Measurements from ENCODE around the gene SLC22A12.

The SLC22A12 gene

GRCh38 chr11:64608636-64609035, 17.6 kb downstream of the SLC22A12 start:
- Histone ChIP-seq H3K36me3 (replicated peaks; ENCODE audit: insufficient read depth, low read length) (no peaks in the 10 kb centered on the region), H3K79me2 (ENCODE audit: low read length) (no peaks in the 10 kb centered on the region), H3K4me3 (ENCODE audit: low read length) (no peak overlapping the region), H3K27ac (ENCODE audit: low read length) (no peak overlapping the region), H3K4me2 (ENCODE audit: low read depth, low read length) (no peak overlapping the region), H3K27me3 (replicated peaks; ENCODE audit: insufficient read depth, low read length) (peaks cover 86% of the 10 kb centered on the region), H2AFZ (ENCODE audit: low read length) (no peak overlapping the region), H3K9ac (ENCODE audit: low read length) (no peak overlapping the region), H3K4me1 (ENCODE audit: low read length) (no peaks in the 10 kb centered on the region), H4K20me1 (ENCODE audit: insufficient read depth, low read length) (no peaks in the 10 kb centered on the region), H3F3A (ENCODE audit: insufficient read depth, low read length) (no peaks in the 10 kb centered on the region), H3K9me2 (replicated peaks; ENCODE audit: insufficient read depth, low read length) (no peaks in the 10 kb centered on the region), H3K9me3 (replicated peaks; ENCODE audit: insufficient read depth, low read length) (no peaks in the 10 kb centered on the region)
- no peak for DNase-seq
- peak; percentile 47 for TF ChIP-seq EZH2 (optimal IDR thresholded peaks at IDR 0.05; ENCODE audit: low read depth, low read length)
- TF ChIP-seq CTCF (IDR thresholded peaks at IDR 0.05; ENCODE audit: low read length): no peak

GRCh38 chr11:64609436-64610047, 18.5 kb downstream of the SLC22A12 start:
- Histone ChIP-seq H3K36me3 (replicated peaks; ENCODE audit: insufficient read depth, low read length) (no peaks in the 10 kb centered on the region), H3K4me1 (ENCODE audit: low read length) (no peaks in the 10 kb centered on the region), H4K20me1 (ENCODE audit: insufficient read depth, low read length) (no peaks in the 10 kb centered on the region), H2AFZ (ENCODE audit: low read length) (no peak overlapping the region), H3K27ac (ENCODE audit: low read length) (no peak overlapping the region), H3K9ac (ENCODE audit: low read length) (no peak overlapping the region), H3K9me2 (replicated peaks; ENCODE audit: insufficient read depth, low read length) (no peaks in the 10 kb centered on the region), H3K4me3 (ENCODE audit: low read length) (no peak overlapping the region), H3K4me2 (ENCODE audit: low read depth, low read length) (no peak overlapping the region), H3K27me3 (replicated peaks; ENCODE audit: insufficient read depth, low read length) (peaks cover 82% of the 10 kb centered on the region), H3K9me3 (replicated peaks; ENCODE audit: insufficient read depth, low read length) (no peaks in the 10 kb centered on the region), H3K79me2 (ENCODE audit: low read length) (no peaks in the 10 kb centered on the region), H3F3A (ENCODE audit: insufficient read depth, low read length) (no peaks in the 10 kb centered on the region)
- TF ChIP-seq CTCF (IDR thresholded peaks at IDR 0.05; ENCODE audit: low read length) (no peak), EZH2 (optimal IDR thresholded peaks at IDR 0.05; ENCODE audit: low read depth, low read length) (no peak), EZH2phosphoT487 (IDR thresholded peaks at IDR 0.05; ENCODE audit: low read length) (no peak)
- no peak for DNase-seq

- Histone ChIP-seq H3F3A (ENCODE audit: insufficient read depth, low read length) (no peaks in the 10 kb centered on the region), H2AFZ (ENCODE audit: low read length) (no peak overlapping the region), H3K9me2 (replicated peaks; ENCODE audit: insufficient read depth, low read length) (no peaks in the 10 kb centered on the region), H3K9me3 (replicated peaks; ENCODE audit: insufficient read depth, low read length) (no peaks in the 10 kb centered on the region), H4K20me1 (ENCODE audit: insufficient read depth, low read length) (no peaks in the 10 kb centered on the region), H3K27me3 (replicated peaks; ENCODE audit: insufficient read depth, low read length) (peaks cover 72% of the 10 kb centered on the region), H3K79me2 (ENCODE audit: low read length) (no peaks in the 10 kb centered on the region), H3K4me1 (ENCODE audit: low read length) (no peaks in the 10 kb centered on the region), H3K4me2 (ENCODE audit: low read depth, low read length) (no peak overlapping the region), H3K36me3 (replicated peaks; ENCODE audit: insufficient read depth, low read length) (no peaks in the 10 kb centered on the region), H3K9ac (ENCODE audit: low read length) (no peak overlapping the region), H3K4me3 (ENCODE audit: low read length) (no peak overlapping the region), H3K27ac (ENCODE audit: low read length) (no peak overlapping the region)
- no peak for TF ChIP-seq CTCF (IDR thresholded peaks at IDR 0.05; ENCODE audit: low read length)
- no peak for TF ChIP-seq EZH2 (optimal IDR thresholded peaks at IDR 0.05; ENCODE audit: low read depth, low read length)
- no peak for TF ChIP-seq EZH2phosphoT487 (IDR thresholded peaks at IDR 0.05; ENCODE audit: low read length)
- DNase-seq: no peak
Observed at GRCh38 chr11:64610596-64610995, 19.6 kb downstream of the SLC22A12 start.

Measured in MM.1S (cell line).